T47D (cell line): ENCODE measurements around the gene RBFOX2.

Experiments used
- DNase-seq, 2 experiments: peaks; one replicate each; pipeline versions ENCODE4 v3.0.0 to v3.0.0-alpha.2; 2011 to 2012; ENCODE audit warnings: low read depth in 1 of 2, low spot score in 1 of 2
- JUND ChIP-seq: IDR thresholded peaks from 2 replicates; pipeline ENCODE4 v1.6.1; 2012; ENCODE audit warnings: low read depth
- in situ Hi-C: cut with HindIII; loops from 2 replicates; pipeline ENCODE4 v1.10.0; 2016; ENCODE audit warnings: low sequenced_read_pairs, low pct_unique_long_range_greater_than_20kb

RBFOX2 gene

DNA sequence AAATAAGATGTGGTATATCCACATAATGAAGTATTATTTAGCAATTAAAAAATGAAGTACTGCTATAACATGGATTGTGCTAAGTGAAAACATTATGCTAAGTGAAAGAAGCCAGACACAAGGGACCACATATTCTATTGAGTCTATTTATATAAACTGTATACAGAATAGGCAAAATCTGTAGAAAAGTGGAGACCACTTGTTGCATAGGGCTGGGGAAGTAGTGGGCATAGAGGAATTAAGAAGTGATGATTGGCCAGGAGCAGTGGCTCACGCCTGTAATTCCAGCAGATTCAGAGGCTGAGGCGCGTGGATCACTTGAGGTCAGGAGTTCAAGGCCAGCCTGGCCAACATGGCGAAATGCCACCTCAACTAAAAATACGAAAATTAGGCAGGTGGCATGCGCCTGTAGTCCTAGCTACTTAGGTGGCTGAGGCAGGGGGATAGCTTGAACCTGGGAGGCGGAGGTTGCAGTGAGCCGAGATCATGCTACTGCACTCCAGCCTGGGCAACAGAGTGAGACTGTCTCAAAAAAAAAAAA, 109.6 kb downstream of the RBFOX2 start:
- DNase-seq, result no peak
- no peak for TF ChIP-seq JUND
- in situ Hi-C loops, result no loop called here

GRCh38 chr22:35918456-35918855, 110.2 kb downstream of the RBFOX2 start:
- DNase-seq, result no peak
- in situ Hi-C loops, result no loop called here
- TF ChIP-seq JUND, result no peak

- in situ Hi-C loops, result no loop called here
- no peak for TF ChIP-seq JUND
- DNase-seq, result no peak
Observed at GRCh38 chr22:35917651-35918050, 111.0 kb downstream of the RBFOX2 start.

- no peak for DNase-seq
- no peak for TF ChIP-seq JUND
- in situ Hi-C loops, result no loop called here
Observed at GRCh38 chr22:35915477-35916013, 113.1 kb downstream of the RBFOX2 start.

- in situ Hi-C loops, result no loop called here
- no peak for TF ChIP-seq JUND
- peak; percentile 18 to 96 for DNase-seq
Observed at GRCh38 chr22:35914665-35915476, 113.8 kb downstream of the RBFOX2 start.

- DNase-seq, result no peak
- in situ Hi-C loops, result no loop called here
- TF ChIP-seq JUND, result no peak
Observed at GRCh38 chr22:35914357-35914664, 114.3 kb downstream of the RBFOX2 start.

- no peak for TF ChIP-seq JUND
- DNase-seq, result no peak
- in situ Hi-C loops, result no loop called here
Observed at GRCh38 chr22:35913925-35914324, 114.7 kb downstream of the RBFOX2 start.

GRCh38 chr22:35912658-35913057, 116.0 kb downstream of the RBFOX2 start:
- in situ Hi-C loops, result no loop called here
- DNase-seq, result no peak

DNA sequence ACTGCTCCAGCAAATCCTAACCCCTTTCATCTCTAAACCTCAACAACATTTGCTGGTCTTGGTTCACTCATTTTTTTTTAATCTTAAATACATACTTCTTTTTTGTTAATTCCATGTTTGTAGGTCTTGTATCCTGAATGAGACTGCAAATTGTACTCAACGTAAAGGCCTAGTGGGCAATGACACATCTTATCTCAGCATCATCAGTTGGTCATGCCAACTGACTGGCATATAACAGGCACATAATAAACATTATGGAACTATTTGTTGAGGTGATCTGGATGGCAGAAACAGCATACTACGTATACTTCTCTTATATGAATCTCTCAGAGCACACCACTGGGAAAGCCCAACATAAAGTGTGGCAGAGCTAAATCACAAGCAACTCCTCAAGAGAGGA, 116.7 kb downstream of the RBFOX2 start:
- peak in 1 of 2 experiments; percentile 7 for DNase-seq
- in situ Hi-C loops, result no loop called here
- no peak for TF ChIP-seq JUND

More at GRCh38 chr22:35912658-35913057, 116.0 kb downstream of the RBFOX2 start:
- TF ChIP-seq JUND, result no peak

DNA sequence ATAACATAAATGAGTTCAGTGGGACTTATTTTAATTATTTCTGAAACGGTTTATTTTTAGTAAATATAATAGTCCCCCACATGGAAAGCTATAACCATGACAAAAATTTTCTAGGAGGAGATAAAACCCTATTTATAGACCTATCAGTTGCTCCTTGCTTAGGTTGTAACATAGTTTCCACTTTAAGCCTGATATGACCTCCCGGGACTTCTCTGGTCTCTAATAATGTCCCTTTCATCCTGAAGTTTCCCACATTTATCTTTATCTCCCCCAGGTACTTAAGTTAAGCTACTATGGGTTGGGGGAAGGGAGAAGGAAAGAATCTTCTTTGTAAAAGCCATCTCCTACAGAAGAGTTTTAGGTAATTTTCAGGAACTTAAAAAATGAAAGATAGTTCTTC, 117.7 kb downstream of the RBFOX2 start:
- in situ Hi-C loops, result no loop called here
- DNase-seq, result no peak
- no peak for TF ChIP-seq JUND

- in situ Hi-C loops, result no loop called here
- TF ChIP-seq JUND, result no peak
- no peak for DNase-seq
Observed at GRCh38 chr22:35910003-35910769, 118.4 kb downstream of the RBFOX2 start.

GRCh38 chr22:35905894-35906293, 122.7 kb downstream of the RBFOX2 start:
- TF ChIP-seq JUND, result no peak
- in situ Hi-C loops, result no loop called here
- no peak for DNase-seq

GRCh38 chr22:35904752-35905151, 123.9 kb downstream of the RBFOX2 start:
- no peak for DNase-seq
- in situ Hi-C loops, result no loop called here
- TF ChIP-seq JUND, result no peak

- in situ Hi-C loops, result no loop called here
- DNase-seq, result no peak
- no peak for TF ChIP-seq JUND
Observed at GRCh38 chr22:35904336-35904692, 124.3 kb downstream of the RBFOX2 start.
